Prostate gland (tissue), 2 donors: ENCODE measurements around the gene PHLPP1. TPM values are rescaled to one million over a fixed set of nuclear protein-coding genes. Genes with fewer than 3 reads are reported as not detected.

Source experiments
- DNase-seq: peaks from one replicate; pipeline ENCODE4 v3.0.0-alpha.2; 2019; ENCODE audit warnings: low spot score
- H3K27ac ChIP-seq, 2 donors: fragments of 200-600 bp; sonication (generic); 2 replicates each; pipeline ENCODE4 v1.5.1; 2017 to 2019
- H3K27me3 ChIP-seq: fragments of 200-600 bp; sonication (generic); replicated peaks from 2 replicates; pipeline ENCODE4 v1.5.1; 2019; ENCODE audit not compliant: insufficient read depth
- H3K36me3 ChIP-seq, 2 donors: fragments of 200-600 bp; sonication (generic); 1 replicate in 1 of 2; 2 replicates in 1 of 2; pipeline versions ENCODE4 v1.5.1 to v1.8.1; 2017 to 2019
- H3K4me1 ChIP-seq: fragments of 200-600 bp; sonication (generic); replicated peaks from 2 replicates; pipeline ENCODE4 v1.5.1; 2019
- H3K4me3 ChIP-seq, 2 donors: fragments of 200-600 bp; sonication (generic); 2 replicates each; pipeline ENCODE4 v1.5.1; 2017 to 2019
- H3K9me3 ChIP-seq: fragments of 200-600 bp; sonication (generic); 2 replicates; pipeline ENCODE4 v1.5.1; 2017
- POLR2A ChIP-seq: fragments of 450-650 bp; IDR thresholded peaks from one replicate; pipeline ENCODE4 v1.6.1; 2016; ENCODE audit warnings: antibody characterized with exemption, mild to moderate bottlenecking
- POLR2AphosphoS5 ChIP-seq: sonication (generic); formaldehyde crosslinking; IDR thresholded peaks from one replicate; pipeline ENCODE4 v1.6.1; 2017; ENCODE audit warnings: antibody characterized with exemption
- WGBS: methylation state at CpG from one replicate; pipeline ENCODE4 v1.1.5; 2018; 5-methylcytosine and 5-hydroxymethylcytosine counted together
- intact Hi-C: fragments of 100-400 bp; cut with DNase I; formaldehyde crosslinking; loops from one replicate; pipeline ENCODE4 v1.14.2; 2022
- total RNA-seq, 2 donors: library from RNA; depleted of rRNA; stranded (reverse); fragments of >200 nt; gene quantifications; one replicate each; pipeline ENCODE4 v1.1.0, GENCODE V29; 2016
- TF ChIP-seq, protein P1 (sequence below), 4 experiments: fragments of 200-600 bp in 2 of 4; fragments of 450-650 bp in 2 of 4; sonication (generic) in 2 of 4; IDR thresholded peaks; 1 replicate in 3 of 4; 2 replicates in 1 of 4; pipeline ENCODE4 v1.5.1; 2016 to 2019; ENCODE audit warnings: antibody characterized with exemption in 4 of 4, mild to moderate bottlenecking in 2 of 4, moderate library complexity in 2 of 4

The PHLPP1 gene
- total RNA-seq, 2 donors from 2014 or later: 16.8 to 44.1 TPM

DNA sequence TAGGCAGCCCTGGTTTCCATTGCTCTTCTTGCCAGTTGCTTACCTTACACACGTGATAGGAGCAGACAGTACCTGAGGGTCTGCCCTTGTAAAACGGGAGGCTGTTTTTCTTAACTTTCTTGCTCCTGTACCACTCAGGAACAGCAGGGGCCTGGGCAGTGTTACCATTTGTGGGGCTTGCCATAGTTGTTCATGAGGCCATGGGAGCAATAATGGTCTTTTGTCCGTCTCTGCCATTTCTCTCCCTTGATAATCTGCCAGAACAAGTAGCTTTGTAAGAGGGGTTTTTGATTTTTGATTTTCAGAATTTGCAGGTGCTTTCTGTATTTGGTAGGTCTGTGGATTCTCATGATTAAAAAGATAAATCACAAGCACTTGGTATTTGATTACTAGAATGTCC lies 259.0 kb downstream of the PHLPP1 start:
- Histone ChIP-seq H3K9me3 (no peaks in the 10 kb centered on the region), H3K27me3 (no peaks in the 10 kb centered on the region), H3K4me1 (no peaks in the 10 kb centered on the region), H3K36me3 (peaks cover 0 to 3% of the 10 kb centered on the region in 2 donors), H3K4me3 (no peak overlapping the region), H3K27ac (no peak overlapping the region)
- DNase-seq: no peak
- intact Hi-C loops: no loop called here
- TF ChIP-seq POLR2AphosphoS5 (no peak), POLR2A (no peak)
- TF ChIP-seq, protein P1, sequence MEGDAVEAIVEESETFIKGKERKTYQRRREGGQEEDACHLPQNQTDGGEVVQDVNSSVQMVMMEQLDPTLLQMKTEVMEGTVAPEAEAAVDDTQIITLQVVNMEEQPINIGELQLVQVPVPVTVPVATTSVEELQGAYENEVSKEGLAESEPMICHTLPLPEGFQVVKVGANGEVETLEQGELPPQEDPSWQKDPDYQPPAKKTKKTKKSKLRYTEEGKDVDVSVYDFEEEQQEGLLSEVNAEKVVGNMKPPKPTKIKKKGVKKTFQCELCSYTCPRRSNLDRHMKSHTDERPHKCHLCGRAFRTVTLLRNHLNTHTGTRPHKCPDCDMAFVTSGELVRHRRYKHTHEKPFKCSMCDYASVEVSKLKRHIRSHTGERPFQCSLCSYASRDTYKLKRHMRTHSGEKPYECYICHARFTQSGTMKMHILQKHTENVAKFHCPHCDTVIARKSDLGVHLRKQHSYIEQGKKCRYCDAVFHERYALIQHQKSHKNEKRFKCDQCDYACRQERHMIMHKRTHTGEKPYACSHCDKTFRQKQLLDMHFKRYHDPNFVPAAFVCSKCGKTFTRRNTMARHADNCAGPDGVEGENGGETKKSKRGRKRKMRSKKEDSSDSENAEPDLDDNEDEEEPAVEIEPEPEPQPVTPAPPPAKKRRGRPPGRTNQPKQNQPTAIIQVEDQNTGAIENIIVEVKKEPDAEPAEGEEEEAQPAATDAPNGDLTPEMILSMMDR (IDR thresholded peaks at IDR 0.05): no peak
- WGBS: 46% methylated on average over 3 of the region's 3 CpGs

GRCh38 chr18:62974928-62975675 lies 259.8 kb downstream of the PHLPP1 start:
- H3K27me3 ChIP-seq: no peaks in the 10 kb centered on the region
- TF ChIP-seq POLR2A (no peak), POLR2AphosphoS5 (no peak)
- TF ChIP-seq, protein P1 (IDR thresholded peaks at IDR 0.05): no peak
- H3K36me3 ChIP-seq: peaks cover 0 to 3% of the 10 kb centered on the region in 2 donors
- DNase-seq: no peak
- H3K4me3 ChIP-seq: no peak overlapping the region
- H3K4me1 ChIP-seq: no peaks in the 10 kb centered on the region
- H3K9me3 ChIP-seq: no peaks in the 10 kb centered on the region
- 93% methylated on average over 7 of the region's 7 CpGs for whole genome bisulfite sequencing
- intact Hi-C loops: no loop called here
- H3K27ac ChIP-seq: no peak overlapping the region

- no peaks in the 10 kb centered on the region for H3K9me3 ChIP-seq
- no peak overlapping the region for H3K27ac ChIP-seq
- H3K36me3 ChIP-seq: peaks cover 0 to 3% of the 10 kb centered on the region in 2 donors
- H3K27me3 ChIP-seq: no peaks in the 10 kb centered on the region
- DNase-seq: no peak
- WGBS: 88% methylated on average over 2 of the region's 2 CpGs
- TF ChIP-seq, protein P1 (IDR thresholded peaks at IDR 0.05): no peak
- no peak for TF ChIP-seq POLR2A
- no peak for TF ChIP-seq POLR2AphosphoS5
- intact Hi-C loops: no loop called here
- H3K4me1 ChIP-seq: no peaks in the 10 kb centered on the region
- no peak overlapping the region for H3K4me3 ChIP-seq
These were observed 260.4 kb downstream of the PHLPP1 start for GRCh38 chr18:62975785-62976184.

DNA sequence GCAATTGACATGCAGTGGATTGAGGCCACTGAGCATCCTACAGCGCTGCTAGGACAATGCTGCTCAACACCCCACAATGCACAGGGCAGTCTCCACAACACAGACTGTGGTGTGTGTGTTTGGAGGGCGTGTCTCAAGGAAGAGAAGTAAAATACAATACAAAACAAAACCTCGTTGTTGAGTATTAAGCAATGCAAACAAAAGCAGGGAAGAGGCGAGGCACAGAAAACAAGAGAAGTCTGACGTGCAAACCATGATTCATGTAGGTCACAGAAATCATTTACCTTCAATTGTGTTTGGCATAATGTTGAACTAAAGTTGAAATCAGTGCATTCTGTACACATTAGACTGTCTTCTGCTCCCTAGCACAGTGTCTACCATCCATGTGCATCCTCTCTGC lies 260.9 kb downstream of the PHLPP1 start:
- no peak for TF ChIP-seq POLR2AphosphoS5
- no peak for TF ChIP-seq POLR2A
- TF ChIP-seq, protein P1 (IDR thresholded peaks at IDR 0.05): no peak
- whole genome bisulfite sequencing: 73% methylated on average over 5 of the region's 5 CpGs
- Histone ChIP-seq H3K4me3 (no peak overlapping the region), H3K27me3 (no peaks in the 10 kb centered on the region), H3K36me3 (peaks cover 0 to 3% of the 10 kb centered on the region in 2 donors), H3K9me3 (no peaks in the 10 kb centered on the region), H3K27ac (no peak overlapping the region), H3K4me1 (no peaks in the 10 kb centered on the region)
- intact Hi-C loops: no loop called here
- DNase-seq: no peak

GRCh38 chr18:62977512-62977911 lies 262.2 kb downstream of the PHLPP1 start:
- TF ChIP-seq POLR2A: no peak
- TF ChIP-seq, protein P1 (IDR thresholded peaks at IDR 0.05): no peak
- no peak for TF ChIP-seq POLR2AphosphoS5
- Histone ChIP-seq H3K27me3 (no peaks in the 10 kb centered on the region), H3K4me3 (no peak overlapping the region), H3K27ac (no peak overlapping the region), H3K9me3 (no peaks in the 10 kb centered on the region), H3K36me3 (peaks cover 0 to 3% of the 10 kb centered on the region in 2 donors), H3K4me1 (no peaks in the 10 kb centered on the region)
- DNase-seq: no peak
- 86% methylated on average over 4 of the region's 4 CpGs for WGBS
- intact Hi-C loops: no loop called here
